GM12878 (cell line): ENCODE measurements around the gene ODF2L. TPM values are rescaled to one million over a fixed set of nuclear protein-coding genes. Genes with fewer than 3 reads are reported as not detected.

Experiments used
- ATAC-seq: fragments of 200-7000 bp; cut with Tn5 transposase; 3 replicates; pipeline ENCODE4 v1.9.1; 2020; ENCODE audit warnings: mild to moderate bottlenecking, moderate library complexity
- BruUV-seq: library from RNA; stranded (reverse); fragments of 400-500 nt; replicated peaks from 2 replicates; lab custom pipeline; 2021; lab: Mats Ljungman, UMichigan
- CTCF ChIA-PET: fragments of 300-600 bp; sonication (Branson Sonifier 250); formaldehyde crosslinking; extraction: SDS; loops from one replicate; lab custom pipeline; 2021; ENCODE audit warnings: inconsistent platforms; lab: Yijun Ruan, JAX
- POLR2A ChIA-PET: fragments of 350-600 bp; formaldehyde crosslinking; extraction: SDS; loops from one replicate; lab custom pipeline; 2021; ENCODE audit warnings: inconsistent platforms; lab: Charles Lee
- RAD21 ChIA-PET: fragments of 300-600 bp; sonication (Branson Sonifier 250); formaldehyde crosslinking; loops from one replicate; lab custom pipeline; 2023; ENCODE audit warnings: antibody characterized with exemption; ENCODE audit not compliant: unreplicated experiment; lab: Charles Lee
- SMC1A ChIA-PET: fragments of 300-600 bp; sonication (Branson Sonifier 250); formaldehyde crosslinking; loops from one replicate; lab custom pipeline; 2023; ENCODE audit not compliant: unreplicated experiment, uncharacterized antibody; lab: Charles Lee
- DNase-seq: peaks from one replicate; pipeline ENCODE4 v3.0.0-alpha.2; 2011; ENCODE audit warnings: low read depth, low spot score
- FAIRE-seq: peaks from 3 replicates; lab custom pipeline; 2011; peaks lifted over from hg19 to GRCh38; lab: Jason Lieb, UNC
- H2AFZ ChIP-seq: 2 replicates; pipeline ENCODE4 v1.6.0; 2011; ENCODE audit warnings: low read depth, low read length, control low read depth; ENCODE audit not compliant: control insufficient read depth
- H3K27ac ChIP-seq: 2 replicates; pipeline ENCODE4 v1.5.1; 2011; ENCODE audit warnings: control low read depth; ENCODE audit not compliant: control insufficient read depth, insufficient read depth
- H3K27me3 ChIP-seq, 2 experiments: replicated peaks in 1 of 2; 2 replicates each; pipeline versions ENCODE4 v1.6.0 to v1.6.1; 2011; ENCODE audit warnings: low read length in 1 of 2; ENCODE audit not compliant: control insufficient read depth in 2 of 2, insufficient read depth in 2 of 2
- H3K36me3 ChIP-seq, 2 experiments: 2 replicates each; pipeline ENCODE4 v1.5.1; 2011; ENCODE audit warnings: low read length in 1 of 2; ENCODE audit not compliant: control insufficient read depth in 2 of 2, insufficient read depth in 2 of 2
- H3K4me1 ChIP-seq: 2 replicates; pipeline ENCODE4 v1.6.1; 2011; ENCODE audit warnings: mild to moderate bottlenecking, low read length, moderate library complexity, mixed read lengths; ENCODE audit not compliant: control insufficient read depth, insufficient read depth
- H3K4me2 ChIP-seq: 2 replicates; pipeline ENCODE4 v1.6.0; 2011; ENCODE audit warnings: control low read depth; ENCODE audit not compliant: control insufficient read depth, insufficient read depth
- H3K4me3 ChIP-seq: fragments of 200-600 bp; sonication (generic); 2 replicates; pipeline ENCODE4 v1.5.1; 2016
- H3K79me2 ChIP-seq: 2 replicates; pipeline ENCODE4 v1.6.0; 2011; ENCODE audit warnings: low read length; ENCODE audit not compliant: control insufficient read depth, insufficient read depth
- H3K9ac ChIP-seq: 2 replicates; pipeline ENCODE4 v1.8.0; 2011; ENCODE audit warnings: low read length, control low read depth, mixed read lengths; ENCODE audit not compliant: control insufficient read depth, insufficient read depth
- H3K9me3 ChIP-seq: replicated peaks from 3 replicates; pipeline ENCODE4 v1.5.1; 2011; ENCODE audit warnings: mild to moderate bottlenecking, low read length; ENCODE audit not compliant: control insufficient read depth, insufficient read depth
- H4K20me1 ChIP-seq: 2 replicates; pipeline ENCODE4 v1.6.0; 2011; ENCODE audit not compliant: control insufficient read depth, insufficient read depth
- BMI1 ChIP-seq: fragments of 450-650 bp; IDR thresholded peaks from 2 replicates; pipeline ENCODE4 v1.6.1; 2016; ENCODE audit warnings: mild to moderate bottlenecking, moderate library complexity, borderline replicate concordance
- CREB1 ChIP-seq: IDR thresholded peaks from 2 replicates; pipeline ENCODE4 v1.6.1; 2012; ENCODE audit warnings: low read depth, mild to moderate bottlenecking, inconsistent platforms
- E4F1 ChIP-seq: fragments of 450-650 bp; IDR thresholded peaks from 2 replicates; pipeline ENCODE4 v1.6.1; 2018; ENCODE audit warnings: borderline replicate concordance, mild to moderate bottlenecking; ENCODE audit not compliant: partially characterized antibody
- ESRRA ChIP-seq: IDR thresholded peaks from 2 replicates; pipeline ENCODE4 v1.6.1; 2012; ENCODE audit warnings: mild to moderate bottlenecking, low read length, improper control_type of control experiment
- ETV6 ChIP-seq, 2 experiments: fragments of 450-650 bp in 1 of 2; IDR thresholded peaks in 1 of 2; conservative IDR thresholded peaks in 1 of 2; 2 replicates each; pipeline ENCODE4 v1.6.1; 2014; ENCODE audit warnings: antibody characterized with exemption in 1 of 2, borderline replicate concordance in 1 of 2, low read depth in 1 of 2, mild to moderate bottlenecking in 1 of 2, moderate library complexity in 1 of 2
- IRF4 ChIP-seq: IDR thresholded peaks from 2 replicates; pipeline ENCODE4 v1.6.1; 2011; ENCODE audit warnings: low read depth, low read length
- IRF5 ChIP-seq: fragments of 450-650 bp; IDR thresholded peaks from 2 replicates; pipeline ENCODE4 v1.6.1; 2017; ENCODE audit warnings: borderline replicate concordance
- MEF2A ChIP-seq: IDR thresholded peaks from 2 replicates; pipeline ENCODE4 v1.6.1; 2011; ENCODE audit warnings: low read depth, mild to moderate bottlenecking, low read length, moderate library complexity; ENCODE audit not compliant: insufficient read depth
- MXI1 ChIP-seq: fragments of 150-350 bp; IDR thresholded peaks from 2 replicates; pipeline ENCODE4 v1.6.1; 2011; ENCODE audit warnings: low read depth, mild to moderate bottlenecking, inconsistent platforms, low read length, improper control_type of control experiment
- NR2C1 ChIP-seq: fragments of 450-650 bp; IDR thresholded peaks from 2 replicates; pipeline ENCODE4 v1.6.1; 2017; ENCODE audit warnings: antibody characterized with exemption, mild to moderate bottlenecking, moderate library complexity
- NRF1 ChIP-seq: conservative IDR thresholded peaks from 2 replicates; pipeline ENCODE4 v1.6.1; 2011; ENCODE audit warnings: mild to moderate bottlenecking, low read depth, low read length, improper control_type of control experiment
- RAD21 ChIP-seq: IDR thresholded peaks from 2 replicates; pipeline ENCODE4 v1.6.1; 2011; ENCODE audit warnings: mild to moderate bottlenecking, low read depth, low read length, moderate library complexity; ENCODE audit not compliant: insufficient read depth
- STAT1 ChIP-seq: fragments of 450-650 bp; conservative IDR thresholded peaks from 2 replicates; pipeline ENCODE4 v1.6.1; 2014; ENCODE audit warnings: antibody characterized with exemption, mild to moderate bottlenecking
- WGBS: methylation state at CpG from one replicate; pipeline ENCODE4 v1.1.6; 2016; ENCODE audit warnings: low lambda C conversion rate; ENCODE audit not compliant: insufficient replicate concordance, insufficient coverage; ENCODE audit errors: missing lambda C conversion rate; 5-methylcytosine and 5-hydroxymethylcytosine counted together
- in situ Hi-C: fragments of 300-500 bp; cut with MboI; formaldehyde crosslinking; loops from 9 replicates; pipeline ENCODE4 v1.14.3; 2018; ENCODE audit warnings: mixed read lengths
- intact Hi-C: fragments of 100-400 bp; cut with micrococcal nuclease; formaldehyde crosslinking; loops from one replicate; pipeline ENCODE4 v1.14.2; 2022; ENCODE audit not compliant: unreplicated experiment
- polyA plus RNA-seq, 11 experiments: library from polyadenylated mRNA; depleted of rRNA in 4 of 11; unstranded in 6 of 11; stranded (reverse) in 5 of 11; fragments of >200 nt; fragmentation: Nextera tagmentation in 4 of 11; fragmentation: Illumina TruSeq in 1 of 11; extraction: Ambion mirVana in 4 of 11; extraction: Trizol in 1 of 11; gene quantifications; 1 replicate in 1 of 11; 2 replicates in 10 of 11; pipeline versions ENCODE4 v1.2.1 to v1.2.3, GENCODE V29; 2011 to 2016; ENCODE audit warnings: inconsistent platforms in 2 of 11, missing spikeins in 2 of 11, low read depth in 1 of 11
- total RNA-seq, 4 experiments: library from RNA; depleted of rRNA in 3 of 4; stranded (reverse); fragments of >200 nt in 3 of 4; fragmentation: Illumina TruSeq in 1 of 4; extraction: Trizol in 1 of 4; gene quantifications; 2 replicates each; pipeline versions ENCODE4 v1.2.1 to v1.2.3, GENCODE V29; 2013 to 2021
- TF ChIP-seq, protein P1 (sequence below): IDR thresholded peaks from 2 replicates; pipeline ENCODE4 v1.6.1; 2012; ENCODE audit warnings: low read length, inconsistent platforms
- TF ChIP-seq, protein P2 (sequence below): IDR thresholded peaks from 2 replicates; pipeline ENCODE4 v1.6.1; 2012; ENCODE audit warnings: mild to moderate bottlenecking, low read depth, low read length

Gene ODF2L
- total and polyA plus RNA-seq, 10 of the 15 experiments (the other 5 are each of a cell fraction or from before 2014, with no cell fraction given): 10.4 to 29.5 (median 18.5) TPM

GRCh38 chr1:86441997-86442396 lies 45.9 kb upstream of the ODF2L start:
- Histone ChIP-seq H3K36me3 (no peaks in the 10 kb centered on the region), H3K9ac (no peak overlapping the region), H3K79me2 (no peaks in the 10 kb centered on the region), H3K4me3 (no peak overlapping the region), H3K27me3 (0 out of 4 replicates have a peak, but pooled peaks cover 0 to 3% of the 10 kb centered on the region in 2 experiments), H4K20me1 (no peaks in the 10 kb centered on the region), H3K9me3 (no peaks in the 10 kb centered on the region), H3K4me2 (no peak overlapping the region), H2AFZ (no peak overlapping the region), H3K27ac (no peak overlapping the region), H3K4me1 (no peaks in the 10 kb centered on the region)
- WGBS: 48% methylated on average over 1 of the region's 1 CpG
- intact Hi-C loops (no loop called here), in situ Hi-C loops (no loop called here)
- ChIA-PET POLR2A (no interaction called here), RAD21 (no interaction called here), SMC1A (no interaction called here), CTCF (no interaction called here)
- ATAC-seq (no peak), FAIRE-seq (no peak), DNase-seq (no peak)
- BruUV-seq: no TSS peak
- TF ChIP-seq MEF2A (no peak), NRF1 (no peak), E4F1 (no peak), CREB1 (no peak), ETV6 (conservative IDR thresholded peaks at IDR 0.05 in 1 of 2, IDR thresholded peaks at IDR 0.05 in 1 of 2; ENCODE audit: borderline replicate concordance in 1 of 2, low read depth in 1 of 2) (no peak), NR2C1 (no peak), IRF5 (no peak), ESRRA (no peak), MXI1 (no peak), IRF4 (no peak), STAT1 (no peak), BMI1 (no peak), RAD21 (no peak)
- TF ChIP-seq, protein P1, sequence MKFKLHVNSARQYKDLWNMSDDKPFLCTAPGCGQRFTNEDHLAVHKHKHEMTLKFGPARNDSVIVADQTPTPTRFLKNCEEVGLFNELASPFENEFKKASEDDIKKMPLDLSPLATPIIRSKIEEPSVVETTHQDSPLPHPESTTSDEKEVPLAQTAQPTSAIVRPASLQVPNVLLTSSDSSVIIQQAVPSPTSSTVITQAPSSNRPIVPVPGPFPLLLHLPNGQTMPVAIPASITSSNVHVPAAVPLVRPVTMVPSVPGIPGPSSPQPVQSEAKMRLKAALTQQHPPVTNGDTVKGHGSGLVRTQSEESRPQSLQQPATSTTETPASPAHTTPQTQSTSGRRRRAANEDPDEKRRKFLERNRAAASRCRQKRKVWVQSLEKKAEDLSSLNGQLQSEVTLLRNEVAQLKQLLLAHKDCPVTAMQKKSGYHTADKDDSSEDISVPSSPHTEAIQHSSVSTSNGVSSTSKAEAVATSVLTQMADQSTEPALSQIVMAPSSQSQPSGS: no peak
- TF ChIP-seq, protein P2, sequence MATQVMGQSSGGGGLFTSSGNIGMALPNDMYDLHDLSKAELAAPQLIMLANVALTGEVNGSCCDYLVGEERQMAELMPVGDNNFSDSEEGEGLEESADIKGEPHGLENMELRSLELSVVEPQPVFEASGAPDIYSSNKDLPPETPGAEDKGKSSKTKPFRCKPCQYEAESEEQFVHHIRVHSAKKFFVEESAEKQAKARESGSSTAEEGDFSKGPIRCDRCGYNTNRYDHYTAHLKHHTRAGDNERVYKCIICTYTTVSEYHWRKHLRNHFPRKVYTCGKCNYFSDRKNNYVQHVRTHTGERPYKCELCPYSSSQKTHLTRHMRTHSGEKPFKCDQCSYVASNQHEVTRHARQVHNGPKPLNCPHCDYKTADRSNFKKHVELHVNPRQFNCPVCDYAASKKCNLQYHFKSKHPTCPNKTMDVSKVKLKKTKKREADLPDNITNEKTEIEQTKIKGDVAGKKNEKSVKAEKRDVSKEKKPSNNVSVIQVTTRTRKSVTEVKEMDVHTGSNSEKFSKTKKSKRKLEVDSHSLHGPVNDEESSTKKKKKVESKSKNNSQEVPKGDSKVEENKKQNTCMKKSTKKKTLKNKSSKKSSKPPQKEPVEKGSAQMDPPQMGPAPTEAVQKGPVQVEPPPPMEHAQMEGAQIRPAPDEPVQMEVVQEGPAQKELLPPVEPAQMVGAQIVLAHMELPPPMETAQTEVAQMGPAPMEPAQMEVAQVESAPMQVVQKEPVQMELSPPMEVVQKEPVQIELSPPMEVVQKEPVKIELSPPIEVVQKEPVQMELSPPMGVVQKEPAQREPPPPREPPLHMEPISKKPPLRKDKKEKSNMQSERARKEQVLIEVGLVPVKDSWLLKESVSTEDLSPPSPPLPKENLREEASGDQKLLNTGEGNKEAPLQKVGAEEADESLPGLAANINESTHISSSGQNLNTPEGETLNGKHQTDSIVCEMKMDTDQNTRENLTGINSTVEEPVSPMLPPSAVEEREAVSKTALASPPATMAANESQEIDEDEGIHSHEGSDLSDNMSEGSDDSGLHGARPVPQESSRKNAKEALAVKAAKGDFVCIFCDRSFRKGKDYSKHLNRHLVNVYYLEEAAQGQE: no peak
